HCT116 (cell line): Measurements from ENCODE around the gene GGT7.

Experiments used
- ATF3 ChIP-seq: IDR thresholded peaks from 2 replicates; pipeline ENCODE4 v1.6.1; 2012
- EGR1 ChIP-seq: IDR thresholded peaks from 2 replicates; pipeline ENCODE4 v1.6.1; 2012; ENCODE audit warnings: low read depth
- EZH2 ChIP-seq: fragments of 200-600 bp; sonication (generic); IDR thresholded peaks from 2 replicates; pipeline ENCODE4 v1.6.1; 2017; ENCODE audit warnings: antibody characterized with exemption, mixed run types
- POLR2A ChIP-seq: IDR thresholded peaks from 2 replicates; pipeline ENCODE4 v1.7.0; 2011; ENCODE audit warnings: borderline replicate concordance; ENCODE audit not compliant: insufficient read depth, insufficient read length; ENCODE audit errors: extremely low read depth
- POLR2AphosphoS5 ChIP-seq: IDR thresholded peaks from 2 replicates; pipeline ENCODE4 v1.6.1; 2011; ENCODE audit warnings: mild to moderate bottlenecking, low read depth, low read length, moderate library complexity
- RAD21 ChIP-seq: IDR thresholded peaks from 2 replicates; pipeline ENCODE4 v1.6.1; 2012; ENCODE audit warnings: low read depth, mild to moderate bottlenecking
- SIN3A ChIP-seq: IDR thresholded peaks from 2 replicates; pipeline ENCODE4 v1.6.1; 2012; ENCODE audit warnings: low read depth
- ZNF274 ChIP-seq: fragments of 200-500 bp; sonication (Bioruptor generic); IDR thresholded peaks from 2 replicates; pipeline ENCODE4 v1.6.1; 2014; ENCODE audit warnings: mild to moderate bottlenecking, low read depth, low read length, inconsistent platforms
- TF ChIP-seq, protein P1 (sequence below), 3 experiments: fragments of 200-600 bp in 1 of 3; sonication (generic) in 1 of 3; IDR thresholded peaks in 2 of 3; conservative IDR thresholded peaks in 1 of 3; 2 replicates each; pipeline ENCODE4 v1.5.1; 2012 to 2017; ENCODE audit warnings: low read depth in 2 of 3, low read length in 2 of 3, antibody characterized with exemption in 1 of 3, borderline replicate concordance in 1 of 3, control low read depth in 1 of 3, mild to moderate bottlenecking in 1 of 3, mixed read lengths in 1 of 3, mixed run types in 1 of 3, moderate library complexity in 1 of 3; ENCODE audit not compliant: insufficient read depth in 1 of 3
- TF ChIP-seq, protein P2 (sequence below): IDR thresholded peaks from 2 replicates; pipeline ENCODE4 v1.6.1; 2011; ENCODE audit warnings: mild to moderate bottlenecking, low read length, moderate library complexity; ENCODE audit not compliant: insufficient replicate concordance; ENCODE audit errors: extremely low read depth

DNA sequence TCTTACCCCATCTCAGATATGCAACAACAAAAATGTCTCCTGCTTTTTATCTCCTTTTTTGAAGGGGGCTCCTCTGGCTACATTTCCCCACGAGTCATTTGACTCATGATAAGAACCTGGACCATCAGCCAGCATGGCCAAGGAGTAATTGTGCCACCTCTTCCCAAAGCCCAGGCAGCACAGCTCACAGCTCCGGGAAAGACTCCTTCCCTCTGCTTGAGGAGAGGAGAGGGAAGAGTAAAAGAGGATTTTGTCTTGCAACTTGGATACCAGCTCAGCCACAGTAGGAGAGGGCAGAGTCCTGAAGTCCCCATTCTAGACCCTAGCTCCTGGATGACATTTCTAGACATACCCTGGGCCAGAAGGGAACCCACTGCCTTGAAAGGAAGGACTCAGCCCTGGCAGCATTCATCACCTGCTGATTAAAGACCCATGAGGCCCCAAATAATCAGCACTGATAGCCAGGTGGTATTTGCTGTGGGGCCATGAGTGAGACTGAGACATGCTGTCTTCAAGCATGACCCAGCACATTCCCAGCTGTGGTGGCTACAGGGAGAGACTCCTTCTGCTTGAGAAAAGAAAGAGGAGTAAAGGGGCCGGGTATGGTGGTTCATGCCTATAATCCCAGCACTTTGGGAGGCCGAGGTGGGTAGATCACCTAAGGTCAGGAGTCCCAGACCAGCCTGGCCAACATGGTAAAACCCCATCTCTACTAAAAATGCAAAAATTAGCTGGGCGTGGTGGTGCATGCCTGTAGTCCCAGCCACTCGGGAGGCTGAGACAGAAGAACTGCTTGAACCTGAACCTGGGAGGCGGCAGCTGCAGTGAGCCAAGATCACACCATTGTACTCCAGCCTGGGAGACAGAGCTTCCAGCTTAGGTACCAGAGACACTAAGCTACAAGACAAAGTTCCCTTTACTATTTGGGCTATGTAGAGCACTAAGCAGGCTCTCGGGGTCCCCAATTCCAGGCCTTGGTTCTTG lies 75.4 kb downstream of the GGT7 start:
- TF ChIP-seq POLR2A (no peak), ZNF274 (no peak), ATF3 (no peak), EZH2 (no peak), SIN3A (no peak), EGR1 (no peak), POLR2AphosphoS5 (no peak), RAD21 (no peak)
- TF ChIP-seq, protein P1, sequence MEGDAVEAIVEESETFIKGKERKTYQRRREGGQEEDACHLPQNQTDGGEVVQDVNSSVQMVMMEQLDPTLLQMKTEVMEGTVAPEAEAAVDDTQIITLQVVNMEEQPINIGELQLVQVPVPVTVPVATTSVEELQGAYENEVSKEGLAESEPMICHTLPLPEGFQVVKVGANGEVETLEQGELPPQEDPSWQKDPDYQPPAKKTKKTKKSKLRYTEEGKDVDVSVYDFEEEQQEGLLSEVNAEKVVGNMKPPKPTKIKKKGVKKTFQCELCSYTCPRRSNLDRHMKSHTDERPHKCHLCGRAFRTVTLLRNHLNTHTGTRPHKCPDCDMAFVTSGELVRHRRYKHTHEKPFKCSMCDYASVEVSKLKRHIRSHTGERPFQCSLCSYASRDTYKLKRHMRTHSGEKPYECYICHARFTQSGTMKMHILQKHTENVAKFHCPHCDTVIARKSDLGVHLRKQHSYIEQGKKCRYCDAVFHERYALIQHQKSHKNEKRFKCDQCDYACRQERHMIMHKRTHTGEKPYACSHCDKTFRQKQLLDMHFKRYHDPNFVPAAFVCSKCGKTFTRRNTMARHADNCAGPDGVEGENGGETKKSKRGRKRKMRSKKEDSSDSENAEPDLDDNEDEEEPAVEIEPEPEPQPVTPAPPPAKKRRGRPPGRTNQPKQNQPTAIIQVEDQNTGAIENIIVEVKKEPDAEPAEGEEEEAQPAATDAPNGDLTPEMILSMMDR (IDR thresholded peaks at IDR 0.05 in 2 of 3, conservative IDR thresholded peaks at IDR 0.05 in 1 of 3; ENCODE audit: borderline replicate concordance in 1 of 3, insufficient read depth in 1 of 3, low read depth in 2 of 3, low read length in 2 of 3): no peak
- TF ChIP-seq, protein P2, sequence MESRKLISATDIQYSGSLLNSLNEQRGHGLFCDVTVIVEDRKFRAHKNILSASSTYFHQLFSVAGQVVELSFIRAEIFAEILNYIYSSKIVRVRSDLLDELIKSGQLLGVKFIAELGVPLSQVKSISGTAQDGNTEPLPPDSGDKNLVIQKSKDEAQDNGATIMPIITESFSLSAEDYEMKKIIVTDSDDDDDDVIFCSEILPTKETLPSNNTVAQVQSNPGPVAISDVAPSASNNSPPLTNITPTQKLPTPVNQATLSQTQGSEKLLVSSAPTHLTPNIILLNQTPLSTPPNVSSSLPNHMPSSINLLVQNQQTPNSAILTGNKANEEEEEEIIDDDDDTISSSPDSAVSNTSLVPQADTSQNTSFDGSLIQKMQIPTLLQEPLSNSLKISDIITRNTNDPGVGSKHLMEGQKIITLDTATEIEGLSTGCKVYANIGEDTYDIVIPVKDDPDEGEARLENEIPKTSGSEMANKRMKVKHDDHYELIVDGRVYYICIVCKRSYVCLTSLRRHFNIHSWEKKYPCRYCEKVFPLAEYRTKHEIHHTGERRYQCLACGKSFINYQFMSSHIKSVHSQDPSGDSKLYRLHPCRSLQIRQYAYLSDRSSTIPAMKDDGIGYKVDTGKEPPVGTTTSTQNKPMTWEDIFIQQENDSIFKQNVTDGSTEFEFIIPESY: no peak
